Measurements from ENCODE around the gene SCN4A. TPM values are rescaled to one million over a fixed set of nuclear protein-coding genes. Genes with fewer than 3 reads are reported as not detected.
"Not testable (repeated sequence)": the region's sequence is repeated elsewhere in the genome, so short reads cannot be mapped to it uniquely, and the experiment has no call there.

Gene SCN4A
- polyA plus RNA-seq, 2 donors, result 0.01 to 0.08 TPM

DNA sequence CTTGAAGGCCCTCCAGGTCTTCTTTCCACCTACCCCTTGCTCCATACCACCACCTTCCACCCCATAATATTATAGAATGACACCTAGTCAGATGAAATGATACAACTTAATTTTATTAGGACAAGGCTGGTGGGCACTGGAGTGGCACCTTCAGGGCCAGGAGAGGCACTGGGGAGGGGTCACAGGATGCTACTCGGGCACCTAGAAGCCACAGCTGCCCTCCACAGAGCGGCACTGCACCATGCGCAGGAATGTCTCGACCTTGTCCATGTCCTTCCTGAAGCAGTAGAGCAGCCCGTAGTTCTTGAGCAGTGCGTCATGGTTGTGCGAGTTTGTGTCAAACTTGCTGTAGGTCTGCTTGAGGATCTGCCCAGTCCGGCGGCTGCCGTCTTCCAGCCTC, 77.9 kb downstream of the SCN4A start:
- 91 to 92% methylated on average over 4 to 10 of the region's 10 CpGs for WGBS, 2 donors
- H3K9me3 ChIP-seq (ENCODE audit: control insufficient read depth in 2 of 2, insufficient read depth in 1 of 2, low read depth in 1 of 2, low read length in 1 of 2); H3K27ac ChIP-seq (ENCODE audit: low read depth in 2 of 2, low read length in 1 of 2); H3K4me1 ChIP-seq (ENCODE audit: control insufficient read depth in 2 of 2, insufficient read depth in 2 of 2, low read length in 1 of 2); H3K4me3 ChIP-seq (ENCODE audit: low read depth in 1 of 2, low read length in 2 of 2); H3K36me3 ChIP-seq (ENCODE audit: control insufficient read depth in 2 of 2, insufficient read depth in 2 of 2, low read length in 1 of 2); H3K27me3 ChIP-seq (ENCODE audit: control insufficient read depth in 1 of 2, insufficient read depth in 2 of 2, low read length in 2 of 2): not testable (repeated sequence)

DNA sequence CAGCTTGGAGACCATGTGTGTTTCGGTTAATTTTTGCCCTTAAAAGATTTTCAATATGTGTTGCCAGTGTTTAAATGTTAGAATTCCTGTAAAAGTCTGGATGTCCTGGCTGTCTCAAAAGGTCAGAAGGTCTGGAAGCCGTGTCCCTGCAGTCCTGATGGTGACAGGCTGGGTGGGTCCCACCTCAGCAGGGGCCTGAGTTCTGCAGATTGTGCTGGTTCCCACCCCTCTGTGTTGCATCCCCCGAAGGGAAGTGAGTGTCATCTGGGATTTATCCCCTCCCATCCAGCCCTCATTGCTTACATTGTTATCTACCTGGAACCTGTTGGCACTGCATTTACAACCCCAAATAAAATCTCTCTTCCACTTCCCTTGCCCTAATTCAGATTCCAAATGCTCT, 78.7 kb downstream of the SCN4A start:
- H3K36me3 ChIP-seq (ENCODE audit: control insufficient read depth in 2 of 2, insufficient read depth in 2 of 2, low read length in 1 of 2); H3K27ac ChIP-seq (ENCODE audit: low read depth in 2 of 2, low read length in 1 of 2); H3K9me3 ChIP-seq (ENCODE audit: control insufficient read depth in 2 of 2, insufficient read depth in 1 of 2, low read depth in 1 of 2, low read length in 1 of 2); H3K4me1 ChIP-seq (ENCODE audit: control insufficient read depth in 2 of 2, insufficient read depth in 2 of 2, low read length in 1 of 2); H3K4me3 ChIP-seq (ENCODE audit: low read depth in 1 of 2, low read length in 2 of 2); H3K27me3 ChIP-seq (ENCODE audit: control insufficient read depth in 1 of 2, insufficient read depth in 2 of 2, low read length in 2 of 2): not testable (repeated sequence)
- WGBS, 2 donors, result 61 to 62% methylated on average over 3 of the region's 3 CpGs

DNA sequence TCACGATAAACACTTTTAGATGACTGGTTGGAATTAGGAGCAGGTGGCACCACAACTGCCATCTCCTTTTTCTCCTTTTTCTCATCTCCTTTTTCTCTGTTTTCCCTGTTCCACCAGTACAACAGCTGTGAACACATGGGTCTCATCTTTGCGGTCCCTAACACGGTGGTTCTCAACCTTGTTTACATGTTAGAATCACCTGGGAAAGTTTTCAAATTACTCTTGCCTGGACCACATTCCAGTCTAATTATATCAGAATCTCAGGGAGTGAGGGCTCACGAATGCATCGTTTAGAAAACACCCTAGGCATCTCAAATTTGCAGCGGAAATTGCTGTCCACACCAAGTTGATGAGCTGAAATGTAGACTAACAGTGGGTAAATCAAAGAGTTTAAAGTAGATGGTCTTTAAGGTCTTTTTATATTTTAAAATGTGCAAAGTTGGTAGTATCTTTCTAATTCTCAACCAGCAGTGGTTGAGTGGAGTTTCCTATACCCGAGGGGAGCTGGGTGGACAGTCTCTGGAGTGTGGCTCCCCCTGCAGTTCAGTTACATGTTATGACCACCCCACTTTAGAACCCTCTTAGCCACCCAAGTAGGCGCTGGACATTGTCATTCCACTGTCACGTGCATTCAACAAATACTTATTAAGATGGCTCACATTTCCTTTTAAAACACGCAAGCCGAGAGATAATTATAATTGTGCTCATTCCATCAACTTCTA, 80.2 kb downstream of the SCN4A start:
- H3K27ac ChIP-seq (ENCODE audit: low read depth in 2 of 2, low read length in 1 of 2); H3K9me3 ChIP-seq (ENCODE audit: control insufficient read depth in 2 of 2, insufficient read depth in 1 of 2, low read depth in 1 of 2, low read length in 1 of 2); H3K36me3 ChIP-seq (ENCODE audit: control insufficient read depth in 2 of 2, insufficient read depth in 2 of 2, low read length in 1 of 2); H3K4me3 ChIP-seq (ENCODE audit: low read depth in 1 of 2, low read length in 2 of 2); H3K4me1 ChIP-seq (ENCODE audit: control insufficient read depth in 2 of 2, insufficient read depth in 2 of 2, low read length in 1 of 2); H3K27me3 ChIP-seq (ENCODE audit: control insufficient read depth in 1 of 2, insufficient read depth in 2 of 2, low read length in 2 of 2): not testable (repeated sequence)
- WGBS, 2 donors, result 51 to 69% methylated on average over 10 to 11 of the region's 11 CpGs

GRCh38 chr17:63889026-63889848, 83.5 kb downstream of the SCN4A start:
- not testable (repeated sequence) for H3K27ac ChIP-seq (ENCODE audit: low read depth in 2 of 2, low read length in 1 of 2); H3K4me3 ChIP-seq (ENCODE audit: low read depth in 1 of 2, low read length in 2 of 2); H3K27me3 ChIP-seq (ENCODE audit: control insufficient read depth in 1 of 2, insufficient read depth in 2 of 2, low read length in 2 of 2); H3K9me3 ChIP-seq (ENCODE audit: control insufficient read depth in 2 of 2, insufficient read depth in 1 of 2, low read depth in 1 of 2, low read length in 1 of 2); H3K36me3 ChIP-seq (ENCODE audit: control insufficient read depth in 2 of 2, insufficient read depth in 2 of 2, low read length in 1 of 2); H3K4me1 ChIP-seq (ENCODE audit: control insufficient read depth in 2 of 2, insufficient read depth in 2 of 2, low read length in 1 of 2)
- WGBS, 2 donors, result 34 to 40% methylated on average over 13 of the region's 13 CpGs

Other genes starting within 250 kb of the SCN4A start
- gene STRADA, start 231.1 kb downstream of the SCN4A start, polyA plus RNA-seq, result 10 to 100 TPM; 15.5 to 17.2 TPM
- gene CCDC47, start 199.3 kb downstream of the SCN4A start, polyA plus RNA-seq, result 10 to 100 TPM; 16.3 to 36.4 TPM
- 10 to 100 TPM; 48.7 to 69.6 TPM for gene DDX42, start 198.7 kb downstream of the SCN4A start, polyA plus RNA-seq
- gene PSMC5, start 145.5 kb downstream of the SCN4A start, polyA plus RNA-seq, result 100 to 1,000 TPM; 137 to 156 TPM
- 10 to 100 TPM; 15.1 to 18.5 TPM for gene FTSJ3, start 145.3 kb downstream of the SCN4A start, polyA plus RNA-seq
- gene SMARCD2, start 130.2 kb downstream of the SCN4A start, polyA plus RNA-seq, result 10 to 100 TPM; 54.4 to 62.4 TPM
- not detected for gene CSH2, start 99.2 kb downstream of the SCN4A start, polyA plus RNA-seq
- gene GH2, start 91.0 kb downstream of the SCN4A start, polyA plus RNA-seq, result not detected
- not detected for gene CSH1, start 76.3 kb downstream of the SCN4A start, polyA plus RNA-seq
- not detected for gene CSHL1, start 61.7 kb downstream of the SCN4A start, polyA plus RNA-seq
- not detected for gene GH1, start 54.1 kb downstream of the SCN4A start, polyA plus RNA-seq
- gene CD79B, start 40.6 kb downstream of the SCN4A start, polyA plus RNA-seq, result 1 to 10 TPM; 1.2 to 1.5 TPM
- under 1 TPM; 0.07 to 0.22 TPM for gene PRR29, start 25.4 kb upstream of the SCN4A start, polyA plus RNA-seq
- gene ICAM2, start 47.7 kb upstream of the SCN4A start, polyA plus RNA-seq, result 1 to 10 TPM; 4.2 to 8.9 TPM
- 1 to 10 TPM; 4.5 TPM for gene ERN1, start 157.2 kb upstream of the SCN4A start, polyA plus RNA-seq

Measured in esophagus (tissue), 2 donors.